Measurements from ENCODE around the gene WASF1.
"Not testable (repeated sequence)": the region's sequence is repeated elsewhere in the genome, so short reads cannot be mapped to it uniquely, and the experiment has no call there.

Gene WASF1

GRCh38 chr6:110170081-110170480, 9.4 kb downstream of the WASF1 start:
- DNase-seq: no peak

GRCh38 chr6:110158479-110158878, 21.0 kb downstream of the WASF1 start:
- DNase-seq: no peak

- no peak for DNase-seq
Observed at GRCh38 chr6:110147870-110148269, 31.6 kb downstream of the WASF1 start.

GRCh38 chr6:110140650-110141049, 38.8 kb downstream of the WASF1 start:
- no peak for DNase-seq

- no peak for DNase-seq
Observed at GRCh38 chr6:110139052-110139451, 40.4 kb downstream of the WASF1 start.

GRCh38 chr6:110137924-110138887, 41.3 kb downstream of the WASF1 start:
- DNase-seq: no peak

- no peak for DNase-seq
Observed at GRCh38 chr6:110130362-110130761, 49.1 kb downstream of the WASF1 start.

- no peak for DNase-seq
Observed at GRCh38 chr6:110128418-110128817, 51.1 kb downstream of the WASF1 start.

- no peak for DNase-seq
Observed at GRCh38 chr6:110125361-110125760, 54.1 kb downstream of the WASF1 start.

- not testable (repeated sequence) for DNase-seq
Observed at GRCh38 chr6:110121655-110122054, 57.8 kb downstream of the WASF1 start.

GRCh38 chr6:110116258-110116657, 63.2 kb downstream of the WASF1 start:
- DNase-seq: no peak

- DNase-seq: no peak
Observed at GRCh38 chr6:110114004-110114403, 65.5 kb downstream of the WASF1 start.

GRCh38 chr6:110105296-110105695, 74.2 kb downstream of the WASF1 start:
- DNase-seq: no peak

- no peak for DNase-seq
Observed at GRCh38 chr6:110103260-110103659, 76.2 kb downstream of the WASF1 start.

GRCh38 chr6:110102411-110102810, 77.1 kb downstream of the WASF1 start:
- no peak for DNase-seq

- DNase-seq: no peak
Observed at GRCh38 chr6:110101885-110102284, 77.6 kb downstream of the WASF1 start.

- no peak for DNase-seq
Observed at GRCh38 chr6:110098511-110099116, 80.9 kb downstream of the WASF1 start.

GRCh38 chr6:110097443-110097842, 82.0 kb downstream of the WASF1 start:
- no peak for DNase-seq

GRCh38 chr6:110095935-110096334, 83.5 kb downstream of the WASF1 start:
- no peak for DNase-seq

GRCh38 chr6:110095101-110095500, 84.4 kb downstream of the WASF1 start:
- DNase-seq: no peak

- DNase-seq: no peak
Observed at GRCh38 chr6:110093981-110094380, 85.5 kb downstream of the WASF1 start.

- no peak for DNase-seq
Observed at GRCh38 chr6:110090876-110091275, 88.6 kb downstream of the WASF1 start.

- DNase-seq: no peak
Observed at GRCh38 chr6:110089323-110089722, 90.1 kb downstream of the WASF1 start.

GRCh38 chr6:110085285-110085684, 94.2 kb downstream of the WASF1 start:
- no peak for DNase-seq

Measured in activated naive CD4-positive, alpha-beta T cell treated with anti-CD3 and anti-CD28 coated beads, Interleukin-2, amount 50 U/mL, for 16 hours (primary cell).